T-helper 22 cell (primary cell): ENCODE data around the gene HS6ST3.

Experiments used
- DNase-seq: peaks from one replicate; pipeline ENCODE4 v3.0.0-alpha.2; 2020; ENCODE audit warnings: low read depth

The HS6ST3 gene

GRCh38 chr13:96792736-96793403, 703.0 kb downstream of the HS6ST3 start:
- no peak for DNase-seq

GRCh38 chr13:96793404-96793755, 703.5 kb downstream of the HS6ST3 start:
- DNase-seq: no peak

- no peak for DNase-seq
Observed at GRCh38 chr13:96794669-96795068, 704.8 kb downstream of the HS6ST3 start.

- DNase-seq: no peak
Observed at GRCh38 chr13:96795670-96796069, 705.8 kb downstream of the HS6ST3 start.

GRCh38 chr13:96796091-96796633, 706.3 kb downstream of the HS6ST3 start:
- no peak for DNase-seq

GRCh38 chr13:96797136-96797535, 707.2 kb downstream of the HS6ST3 start:
- DNase-seq: no peak

GRCh38 chr13:96803456-96804100, 713.7 kb downstream of the HS6ST3 start:
- DNase-seq: no peak

- no peak for DNase-seq
Observed at GRCh38 chr13:96804174-96804573, 714.3 kb downstream of the HS6ST3 start.

- DNase-seq: no peak
Observed at GRCh38 chr13:96806746-96807145, 716.8 kb downstream of the HS6ST3 start.

- no peak for DNase-seq
Observed at GRCh38 chr13:96809366-96810096, 719.6 kb downstream of the HS6ST3 start.

- DNase-seq: no peak
Observed at GRCh38 chr13:96810104-96810503, 720.2 kb downstream of the HS6ST3 start.

GRCh38 chr13:96811049-96811448, 721.1 kb downstream of the HS6ST3 start:
- DNase-seq: no peak

- DNase-seq: no peak
Observed at GRCh38 chr13:96816261-96816660, 726.4 kb downstream of the HS6ST3 start.

GRCh38 chr13:96816874-96817273, 727.0 kb downstream of the HS6ST3 start:
- DNase-seq: no peak

GRCh38 chr13:96817336-96817941, 727.5 kb downstream of the HS6ST3 start:
- no peak for DNase-seq

- DNase-seq: no peak
Observed at GRCh38 chr13:96819375-96819774, 729.5 kb downstream of the HS6ST3 start.

- DNase-seq: no peak
Observed at GRCh38 chr13:96821381-96821780, 731.5 kb downstream of the HS6ST3 start.

- DNase-seq: no peak
Observed at GRCh38 chr13:96821971-96822370, 732.1 kb downstream of the HS6ST3 start.

GRCh38 chr13:96822895-96823294, 733.0 kb downstream of the HS6ST3 start:
- DNase-seq: no peak

GRCh38 chr13:96824140-96824539, 734.2 kb downstream of the HS6ST3 start:
- no peak for DNase-seq

GRCh38 chr13:96825653-96826052, 735.7 kb downstream of the HS6ST3 start:
- DNase-seq: no peak

- no peak for DNase-seq
Observed at GRCh38 chr13:96834626-96835025, 744.7 kb downstream of the HS6ST3 start.

- DNase-seq: no peak
Observed at GRCh38 chr13:96835546-96835945, 745.6 kb downstream of the HS6ST3 start.
